HL-60 (cell line): ENCODE data around the gene GHDC.
"Not testable (repeated sequence)": the region's sequence is repeated elsewhere in the genome, so short reads cannot be mapped to it uniquely, and the experiment has no call there.

Source experiments
- CTCF ChIP-seq: IDR thresholded peaks from one replicate; pipeline ENCODE4 v1.5.1; 2011; ENCODE audit warnings: low read length, control low read depth, inconsistent platforms; ENCODE audit not compliant: insufficient read depth
- GABPA ChIP-seq: IDR thresholded peaks from 2 replicates; pipeline ENCODE4 v1.6.1; 2012; ENCODE audit warnings: low read depth
- POLR2AphosphoS5 ChIP-seq: IDR thresholded peaks from 2 replicates; pipeline ENCODE4 v1.6.1; 2012; ENCODE audit warnings: low read depth
- REST ChIP-seq: IDR thresholded peaks from 2 replicates; pipeline ENCODE4 v1.6.1; 2012; ENCODE audit warnings: low read depth; ENCODE audit not compliant: insufficient replicate concordance
- SPI1 ChIP-seq: IDR thresholded peaks from 2 replicates; pipeline ENCODE4 v1.6.1; 2012; ENCODE audit warnings: low read depth, mild to moderate bottlenecking, borderline replicate concordance

GRCh38 chr17:42211921-42212341 is 17.6 kb upstream of the GHDC start:
- TF ChIP-seq GABPA, CTCF, REST, POLR2AphosphoS5, SPI1: not testable (repeated sequence)
